Measurements from ENCODE around the gene EPS8L1. TPM values are rescaled to one million over a fixed set of nuclear protein-coding genes. Genes with fewer than 3 reads are reported as not detected.
"Not testable (repeated sequence)": the region's sequence is repeated elsewhere in the genome, so short reads cannot be mapped to it uniquely, and the experiment has no call there.

Gene EPS8L1
- total and polyA plus RNA-seq, 4 donors: 3.0 to 17.9 (median 8.5) TPM

- no peaks in the 10 kb centered on the region for H3K9me3 ChIP-seq (ENCODE audit: control insufficient read depth, insufficient read depth, low read length)
- peaks cover 85% of the 10 kb centered on the region for H3K36me3 ChIP-seq (ENCODE audit: control insufficient read depth, insufficient read depth, low read length)
- 95% methylated on average over 12 of the region's 12 CpGs for WGBS (ENCODE audit: insufficient coverage)
Measured at GRCh38 chr19:55047951-55048350, 27.7 kb upstream of the EPS8L1 start.

GRCh38 chr19:55048446-55048845 is 27.2 kb upstream of the EPS8L1 start:
- Histone ChIP-seq H3K4me1 (ENCODE audit: control insufficient read depth, insufficient read depth, low read length) (no peaks in the 10 kb centered on the region), H3K4me3 (ENCODE audit: low read depth, low read length) (no peak overlapping the region), H3K36me3 (ENCODE audit: control insufficient read depth, insufficient read depth, low read length) (peaks cover 86% of the 10 kb centered on the region), H3K9me3 (ENCODE audit: control insufficient read depth, insufficient read depth, low read length) (no peaks in the 10 kb centered on the region), H3K27me3 (ENCODE audit: control insufficient read depth, insufficient read depth, low read length) (no peaks in the 10 kb centered on the region), H3K27ac (ENCODE audit: low read depth, low read length) (no peak overlapping the region)
- WGBS (ENCODE audit: insufficient coverage): 100% methylated on average over 12 of the region's 15 CpGs
- DNase-seq (ENCODE audit: low read depth in 4 of 6, low spot score in 6 of 6): no peak

More at GRCh38 chr19:55047951-55048350, 27.7 kb upstream of the EPS8L1 start:
- Histone ChIP-seq H3K4me1 (ENCODE audit: control insufficient read depth, insufficient read depth, low read length) (no peaks in the 10 kb centered on the region), H3K27ac (ENCODE audit: low read depth, low read length) (no peak overlapping the region), H3K4me3 (ENCODE audit: low read depth, low read length) (no peak overlapping the region), H3K27me3 (ENCODE audit: control insufficient read depth, insufficient read depth, low read length) (no peaks in the 10 kb centered on the region)
- DNase-seq (ENCODE audit: low read depth in 4 of 6, low spot score in 6 of 6): no peak

- 97% methylated on average over 25 of the region's 25 CpGs for WGBS (ENCODE audit: insufficient coverage)
- Histone ChIP-seq H3K27ac (ENCODE audit: low read depth, low read length) (no peak overlapping the region), H3K4me1 (ENCODE audit: control insufficient read depth, insufficient read depth, low read length) (no peaks in the 10 kb centered on the region), H3K27me3 (ENCODE audit: control insufficient read depth, insufficient read depth, low read length) (no peaks in the 10 kb centered on the region), H3K36me3 (ENCODE audit: control insufficient read depth, insufficient read depth, low read length) (peaks cover 83% of the 10 kb centered on the region), H3K4me3 (ENCODE audit: low read depth, low read length) (no peak overlapping the region), H3K9me3 (ENCODE audit: control insufficient read depth, insufficient read depth, low read length) (no peaks in the 10 kb centered on the region)
- no peak for DNase-seq (ENCODE audit: low read depth in 4 of 6, low spot score in 6 of 6)
Measured at GRCh38 chr19:55050749-55051532, 24.7 kb upstream of the EPS8L1 start.

GRCh38 chr19:55053735-55054134 is 21.9 kb upstream of the EPS8L1 start:
- Histone ChIP-seq H3K36me3 (ENCODE audit: control insufficient read depth, insufficient read depth, low read length) (peaks cover 83% of the 10 kb centered on the region), H3K4me3 (ENCODE audit: low read depth, low read length) (no peak overlapping the region), H3K4me1 (ENCODE audit: control insufficient read depth, insufficient read depth, low read length) (no peaks in the 10 kb centered on the region), H3K9me3 (ENCODE audit: control insufficient read depth, insufficient read depth, low read length) (no peaks in the 10 kb centered on the region), H3K27ac (ENCODE audit: low read depth, low read length) (no peak overlapping the region), H3K27me3 (ENCODE audit: control insufficient read depth, insufficient read depth, low read length) (no peaks in the 10 kb centered on the region)
- no peak for DNase-seq (ENCODE audit: low read depth in 4 of 6, low spot score in 6 of 6)
- WGBS (ENCODE audit: insufficient coverage): 99% methylated on average over 7 of the region's 7 CpGs

GRCh38 chr19:55056827-55057226 is 18.8 kb upstream of the EPS8L1 start:
- no peaks in the 10 kb centered on the region for H3K27me3 ChIP-seq (ENCODE audit: control insufficient read depth, insufficient read depth, low read length)
- 100% methylated on average over 3 of the region's 9 CpGs for whole genome bisulfite sequencing (ENCODE audit: insufficient coverage)
- no peak overlapping the region for H3K27ac ChIP-seq (ENCODE audit: low read depth, low read length)

GRCh38 chr19:55058781-55059610 is 16.7 kb upstream of the EPS8L1 start:
- H3K36me3 ChIP-seq (ENCODE audit: control insufficient read depth, insufficient read depth, low read length): peaks cover 39% of the 10 kb centered on the region
- no peaks in the 10 kb centered on the region for H3K27me3 ChIP-seq (ENCODE audit: control insufficient read depth, insufficient read depth, low read length)
- H3K27ac ChIP-seq (ENCODE audit: low read depth, low read length): no peak overlapping the region
- H3K4me1 ChIP-seq (ENCODE audit: control insufficient read depth, insufficient read depth, low read length): peaks cover 8% of the 10 kb centered on the region
- DNase-seq (ENCODE audit: low read depth in 4 of 6, low spot score in 6 of 6): no peak
- no peak overlapping the region for H3K4me3 ChIP-seq (ENCODE audit: low read depth, low read length)
- 98% methylated on average over 14 of the region's 23 CpGs for WGBS (ENCODE audit: insufficient coverage)
- H3K9me3 ChIP-seq (ENCODE audit: control insufficient read depth, insufficient read depth, low read length): no peaks in the 10 kb centered on the region

More at GRCh38 chr19:55056827-55057226, 18.8 kb upstream of the EPS8L1 start:
- H3K9me3 ChIP-seq (ENCODE audit: control insufficient read depth, insufficient read depth, low read length): no peaks in the 10 kb centered on the region
- peaks cover under 1% of the 10 kb centered on the region for H3K4me1 ChIP-seq (ENCODE audit: control insufficient read depth, insufficient read depth, low read length)
- H3K36me3 ChIP-seq (ENCODE audit: control insufficient read depth, insufficient read depth, low read length): peaks cover 60% of the 10 kb centered on the region
- H3K4me3 ChIP-seq (ENCODE audit: low read depth, low read length): no peak overlapping the region
- DNase-seq (ENCODE audit: low read depth in 4 of 6, low spot score in 6 of 6): no peak

GRCh38 chr19:55060287-55060686 is 15.4 kb upstream of the EPS8L1 start:
- peaks cover 37% of the 10 kb centered on the region for H3K36me3 ChIP-seq (ENCODE audit: control insufficient read depth, insufficient read depth, low read length)
- H3K27ac ChIP-seq (ENCODE audit: low read depth, low read length); H3K9me3 ChIP-seq (ENCODE audit: control insufficient read depth, insufficient read depth, low read length); H3K27me3 ChIP-seq (ENCODE audit: control insufficient read depth, insufficient read depth, low read length); H3K4me3 ChIP-seq (ENCODE audit: low read depth, low read length); H3K4me1 ChIP-seq (ENCODE audit: control insufficient read depth, insufficient read depth, low read length); DNase-seq (ENCODE audit: low read depth in 4 of 6, low spot score in 6 of 6): not testable (repeated sequence)
- WGBS (ENCODE audit: insufficient coverage): 100% methylated on average over 4 of the region's 9 CpGs

GRCh38 chr19:55062735-55063491 is 12.8 kb upstream of the EPS8L1 start, which contains the start of gene RDH13:
Gene RDH13, minus strand, starts transcription at chr19:55063148. Its CDS starts 116 bp downstream, at chr19:55063032.
- Histone ChIP-seq H3K27me3 (ENCODE audit: control insufficient read depth, insufficient read depth, low read length) (peaks cover 14% of the 10 kb centered on the region), H3K36me3 (ENCODE audit: control insufficient read depth, insufficient read depth, low read length) (peaks cover 13% of the 10 kb centered on the region), H3K9me3 (ENCODE audit: control insufficient read depth, insufficient read depth, low read length) (no peaks in the 10 kb centered on the region), H3K27ac (ENCODE audit: low read depth, low read length) (no peak within 1 kb of the TSS), H3K4me1 (ENCODE audit: control insufficient read depth, insufficient read depth, low read length) (peaks cover 8% of the 10 kb centered on the region), H3K4me3 (ENCODE audit: low read depth, low read length) (peak within 1 kb of the TSS; percentile 35)
- under 1% methylated on average over 62 of the region's 70 CpGs for WGBS (ENCODE audit: insufficient coverage)
- DNase-seq (ENCODE audit: low read depth in 4 of 6, low spot score in 6 of 6): peak; percentile 64 to 99 (median 84)

- Histone ChIP-seq H3K9me3 (ENCODE audit: control insufficient read depth, insufficient read depth, low read length) (no peaks in the 10 kb centered on the region), H3K36me3 (ENCODE audit: control insufficient read depth, insufficient read depth, low read length) (peaks cover 8% of the 10 kb centered on the region), H3K27ac (ENCODE audit: low read depth, low read length) (no peak overlapping the region), H3K4me1 (ENCODE audit: control insufficient read depth, insufficient read depth, low read length) (peaks cover 8% of the 10 kb centered on the region), H3K27me3 (ENCODE audit: control insufficient read depth, insufficient read depth, low read length) (peaks cover 17% of the 10 kb centered on the region), H3K4me3 (ENCODE audit: low read depth, low read length) (no peak overlapping the region)
- WGBS (ENCODE audit: insufficient coverage): 80% methylated on average over 1 of the region's 3 CpGs
- DNase-seq (ENCODE audit: low read depth in 4 of 6, low spot score in 6 of 6): no peak
Measured at GRCh38 chr19:55063492-55063843, 12.2 kb upstream of the EPS8L1 start.

Measured in spinal cord (tissue), 10 donors.